HepG2 (cell line): ENCODE results near the gene SERPINB6. TPM values are rescaled to one million over a fixed set of nuclear protein-coding genes. Genes with fewer than 3 reads are reported as not detected.

Source experiments
- ATAC-seq: fragments of 200-7000 bp; cut with Tn5 transposase; 3 replicates; pipeline ENCODE4 v1.9.1; 2020; ENCODE audit warnings: mild to moderate bottlenecking, moderate library complexity
- BruUV-seq: library from RNA; stranded (reverse); fragments of 400-500 nt; replicated peaks from 2 replicates; lab custom pipeline; 2021; lab: Mats Ljungman, UMichigan
- CTCF ChIA-PET: fragments of 300-600 bp; formaldehyde crosslinking; extraction: SDS; loops from one replicate; lab custom pipeline; 2021; ENCODE audit warnings: low total read pairs, inconsistent platforms, low intra/inter-chr PET ratio; lab: Yijun Ruan, JAX
- POLR2A ChIA-PET: fragments of 350-600 bp; sonication (Branson Sonifier 250); formaldehyde crosslinking; loops from one replicate; lab custom pipeline; 2020; ENCODE audit warnings: antibody characterized with exemption, inconsistent platforms; lab: Yijun Ruan, JAX
- DNase-seq: peaks from one replicate; pipeline ENCODE4 v3.0.0-alpha.2; 2015; ENCODE audit warnings: low spot score
- FAIRE-seq: peaks from 3 replicates; lab custom pipeline; 2011; peaks lifted over from hg19 to GRCh38; lab: Jason Lieb, UNC
- H2AFZ ChIP-seq: one replicate; pipeline ENCODE4 v1.6.1; 2011; ENCODE audit warnings: low read length, inconsistent platforms
- H3K27ac ChIP-seq: fragments of 300-600 bp; 3 replicates; pipeline ENCODE4 v1.8.0; 2011; ENCODE audit warnings: mixed run types, mild to moderate bottlenecking, mixed read lengths, low read length, inconsistent platforms; ENCODE audit not compliant: insufficient read depth; ENCODE audit errors: extremely low read length
- H3K27me3 ChIP-seq, 2 experiments: fragments of 200-600 bp in 1 of 2; 2 replicates in 1 of 2; 3 replicates in 1 of 2; pipeline versions ENCODE4 v1.6.0 to v1.8.0; 2011; ENCODE audit warnings: low read length in 2 of 2, mild to moderate bottlenecking in 2 of 2, moderate library complexity in 2 of 2, inconsistent platforms in 1 of 2; ENCODE audit not compliant: insufficient read depth in 2 of 2, control insufficient read depth in 1 of 2
- H3K36me3 ChIP-seq, 2 experiments: fragments of 200-600 bp in 1 of 2; replicated peaks in 1 of 2; 2 replicates in 1 of 2; 3 replicates in 1 of 2; pipeline versions ENCODE4 v1.5.1 to v1.8.0; 2011; ENCODE audit warnings: low read length in 2 of 2, inconsistent platforms in 1 of 2; ENCODE audit not compliant: insufficient read depth in 2 of 2, control insufficient read depth in 1 of 2
- H3K4me1 ChIP-seq: 2 replicates; pipeline ENCODE4 v1.5.1; 2012; ENCODE audit warnings: low read length, inconsistent platforms; ENCODE audit not compliant: insufficient read depth
- H3K4me2 ChIP-seq: 2 replicates; pipeline ENCODE4 v1.6.0; 2011; ENCODE audit warnings: low read depth, low read length, inconsistent platforms
- H3K4me3 ChIP-seq, 3 experiments: fragments of 200-600 bp in 1 of 3; sonication (generic), shearing (Covaris generic) in 1 of 3; replicated peaks in 1 of 3; 2 replicates each; pipeline ENCODE4 v1.5.1; 2011 to 2016; ENCODE audit warnings: low read length in 3 of 3, inconsistent platforms in 2 of 3, low read depth in 2 of 3, mild to moderate bottlenecking in 2 of 3, control low read depth in 1 of 3, mixed read lengths in 1 of 3; ENCODE audit not compliant: insufficient read depth in 1 of 3
- H3K79me2 ChIP-seq: one replicate; pipeline ENCODE4 v1.6.1; 2011; ENCODE audit warnings: low read length, inconsistent platforms; ENCODE audit not compliant: insufficient read depth
- H3K9ac ChIP-seq: 2 replicates; pipeline ENCODE4 v1.6.0; 2011; ENCODE audit warnings: mild to moderate bottlenecking, low read depth, low read length, inconsistent platforms; ENCODE audit not compliant: insufficient read depth
- H3K9me3 ChIP-seq: 2 replicates; pipeline ENCODE4 v1.5.1; 2012; ENCODE audit warnings: mild to moderate bottlenecking, low read length
- H4K20me1 ChIP-seq: 2 replicates; pipeline ENCODE4 v1.6.0; 2011; ENCODE audit warnings: inconsistent platforms, mild to moderate bottlenecking, low read length, moderate library complexity; ENCODE audit not compliant: insufficient read depth
- HBP1 ChIP-seq: IDR thresholded peaks from 2 replicates; pipeline ENCODE4 v1.6.1; 2016; ENCODE audit warnings: low read depth, control low read depth
- KLF13 ChIP-seq: sonication (generic); formaldehyde crosslinking; IDR thresholded peaks from 2 replicates; pipeline ENCODE4 v1.4.0; 2020; ENCODE audit warnings: mild to moderate bottlenecking, missing genetic modification reagents
- NFKBIZ ChIP-seq: IDR thresholded peaks from 2 replicates; pipeline ENCODE4 v1.6.1; 2018; ENCODE audit warnings: missing genetic modification reagents, missing compliant biosample characterization
- ZMYM2 ChIP-seq: sonication (generic); formaldehyde crosslinking; IDR thresholded peaks from 2 replicates; pipeline ENCODE4 v1.8.0; 2022; ENCODE audit warnings: mild to moderate bottlenecking, missing genetic modification reagents
- ZNF275 ChIP-seq: sonication (generic); formaldehyde crosslinking; IDR thresholded peaks from 2 replicates; pipeline ENCODE4 v1.8.0; 2022; ENCODE audit warnings: missing genetic modification reagents, mild to moderate bottlenecking, inconsistent platforms, borderline replicate concordance
- ZNF780A ChIP-seq: sonication (generic); formaldehyde crosslinking; IDR thresholded peaks from 2 replicates; pipeline ENCODE4 v1.8.0; 2022; ENCODE audit warnings: mild to moderate bottlenecking, missing genetic modification reagents, moderate library complexity
- WGBS: methylation state at CpG from one replicate; pipeline ENCODE4 v1.1.6; 2017; ENCODE audit warnings: low lambda C conversion rate; 5-methylcytosine and 5-hydroxymethylcytosine counted together
- in situ Hi-C: cut with HindIII; loops from 2 replicates; pipeline ENCODE4 v1.10.0; 2017; ENCODE audit warnings: low pct_unique_long_range_greater_than_20kb; ENCODE audit not compliant: extremely low pct_ligation_motif_present
- intact Hi-C: fragments of 100-400 bp; cut with micrococcal nuclease; formaldehyde crosslinking; loops from one replicate; pipeline ENCODE4 v1.10.0; 2022; ENCODE audit not compliant: unreplicated experiment
- polyA plus RNA-seq, 8 experiments: library from polyadenylated mRNA; depleted of rRNA in 3 of 8; stranded (reverse) in 7 of 8; unstranded in 1 of 8; fragments of >200 nt; fragmentation: Illumina TruSeq in 4 of 8; extraction: Trizol in 4 of 8; gene quantifications; 2 replicates each; pipeline versions ENCODE4 v1.2.1 to v1.2.3, GENCODE V29; 2011 to 2016; ENCODE audit warnings: low read depth in 4 of 8, missing spikeins in 1 of 8, mixed read lengths in 1 of 8; ENCODE audit not compliant: insufficient read depth in 1 of 8
- total RNA-seq, 5 experiments: library from RNA; depleted of rRNA; stranded (reverse); fragments of >200 nt; fragmentation: Illumina TruSeq; extraction: Trizol; gene quantifications; 2 replicates each; pipeline ENCODE4 v1.2.3, GENCODE V29; 2016; ENCODE audit warnings: low read depth in 1 of 5

The SERPINB6 gene
- total and polyA plus RNA-seq, 2 of the 13 experiments (the other 11 are each of a cell fraction or from before 2014, with no cell fraction given): 38.2 to 61.3 TPM

GRCh38 chr6:2992330-2992979 lies 21.1 kb upstream of the SERPINB6 start:
- WGBS: 98% methylated on average over 6 of the region's 6 CpGs
- no peak for ATAC-seq
- Histone ChIP-seq H2AFZ (no peak overlapping the region), H3K4me1 (peaks cover 50% of the 10 kb centered on the region), H3K4me2 (no peak overlapping the region), H3K27ac (no peak overlapping the region), H3K4me3 (no peak overlapping the region), H3K9ac (no peak overlapping the region), H3K79me2 (no peaks in the 10 kb centered on the region), H3K9me3 (no peaks in the 10 kb centered on the region), H4K20me1 (no peaks in the 10 kb centered on the region), H3K27me3 (no peaks in the 10 kb centered on the region; a peak in 1 of 5 replicates), H3K36me3 (no peaks in the 10 kb centered on the region)
- TF ChIP-seq ZNF780A (CRISPR knock-in tag) (no peak), ZMYM2 (CRISPR knock-in tag) (no peak), NFKBIZ (CRISPR knock-in tag) (no peak), HBP1 (CRISPR knock-in tag) (no peak), KLF13 (CRISPR knock-in tag) (no peak), ZNF275 (no peak)
- POLR2A ChIA-PET: interaction anchor here (4.3 kb wide), 1 partner anchor 7 kb away, joined by 118 read pairs; the partner anchor contains the start of gene NQO2
- in situ Hi-C loops (loop anchor here (10.0 kb wide), 1 partner anchor 262 kb away; the partner anchor contains the start of gene PSMG4), intact Hi-C loops (no loop called here)
- no peak for FAIRE-seq
- BruUV-seq: no TSS peak
- DNase-seq: no peak
- CTCF ChIA-PET: interaction anchor here (1.2 kb wide), 1 partner anchor 40 kb away, joined by 3 read pairs; no protein-coding TSS in a partner anchor
